Measurements from ENCODE around the gene SCNN1A.
"Not testable (repeated sequence)": the region's sequence is repeated elsewhere in the genome, so short reads cannot be mapped to it uniquely, and the experiment has no call there.

Gene SCNN1A

DNA sequence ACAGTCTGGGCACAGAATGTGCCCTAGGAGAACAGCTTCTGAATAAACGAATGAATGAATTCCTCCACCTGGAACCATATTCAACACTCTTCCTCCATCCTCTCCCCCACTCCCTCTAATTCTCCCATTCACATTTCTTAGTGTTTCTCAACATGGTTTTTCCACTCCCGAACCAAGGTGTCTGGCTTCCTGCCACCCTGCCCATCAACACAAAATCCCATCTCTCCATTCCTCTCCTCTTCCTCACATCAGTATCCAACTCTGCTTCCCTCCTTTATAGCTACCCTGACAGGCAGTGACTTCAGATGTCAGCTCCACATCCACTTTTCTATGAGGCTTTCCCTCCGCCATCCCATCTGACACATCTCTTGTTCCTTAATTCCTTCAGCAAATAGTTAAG, 36.4 kb downstream of the SCNN1A start:
- Histone ChIP-seq H3K4me3 (ENCODE audit: low read length) (no peak overlapping the region), H3K4me1 (ENCODE audit: control insufficient read depth, insufficient read depth, low read length) (peaks cover 81% of the 10 kb centered on the region)

DNA sequence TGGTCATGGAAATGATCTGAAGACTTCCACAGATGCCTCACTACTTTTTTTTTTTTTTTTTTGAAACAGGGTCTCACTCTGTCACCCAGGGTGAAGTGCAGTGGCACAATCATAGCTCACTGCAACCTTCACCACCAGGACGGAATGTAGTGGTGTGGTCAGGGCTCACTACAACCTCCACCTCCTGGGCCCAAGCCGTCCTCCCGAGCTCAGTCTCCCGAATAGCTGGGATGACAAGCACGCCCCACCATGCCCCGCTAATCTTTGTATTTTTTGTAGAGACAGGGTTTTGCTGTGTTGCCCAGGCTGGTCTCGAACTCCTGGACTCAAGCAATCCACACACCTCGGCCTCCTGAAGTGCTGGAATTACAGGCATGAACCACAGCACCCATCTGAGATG, 36.8 kb downstream of the SCNN1A start:
- Histone ChIP-seq H3K4me1 (ENCODE audit: control insufficient read depth, insufficient read depth, low read length) (peaks cover 81% of the 10 kb centered on the region), H3K9ac (ENCODE audit: low read length) (peak overlapping the region; percentile 99)
- H3K9me3 ChIP-seq (ENCODE audit: control insufficient read depth, low read length); H3K4me3 ChIP-seq (ENCODE audit: low read length); H3K27me3 ChIP-seq (ENCODE audit: control insufficient read depth, insufficient read depth, low read length); H3K36me3 ChIP-seq (ENCODE audit: control insufficient read depth, insufficient read depth, low read length): not testable (repeated sequence)

More for the DNA sequence above, 36.4 kb downstream of the SCNN1A start:
- Histone ChIP-seq H3K27me3 (ENCODE audit: control insufficient read depth, insufficient read depth, low read length) (no peaks in the 10 kb centered on the region), H3K9ac (ENCODE audit: low read length) (peak overlapping the region; percentile 99), H3K9me3 (ENCODE audit: control insufficient read depth, low read length) (no peaks in the 10 kb centered on the region), H3K36me3 (ENCODE audit: control insufficient read depth, insufficient read depth, low read length) (peaks cover 4% of the 10 kb centered on the region)

DNA sequence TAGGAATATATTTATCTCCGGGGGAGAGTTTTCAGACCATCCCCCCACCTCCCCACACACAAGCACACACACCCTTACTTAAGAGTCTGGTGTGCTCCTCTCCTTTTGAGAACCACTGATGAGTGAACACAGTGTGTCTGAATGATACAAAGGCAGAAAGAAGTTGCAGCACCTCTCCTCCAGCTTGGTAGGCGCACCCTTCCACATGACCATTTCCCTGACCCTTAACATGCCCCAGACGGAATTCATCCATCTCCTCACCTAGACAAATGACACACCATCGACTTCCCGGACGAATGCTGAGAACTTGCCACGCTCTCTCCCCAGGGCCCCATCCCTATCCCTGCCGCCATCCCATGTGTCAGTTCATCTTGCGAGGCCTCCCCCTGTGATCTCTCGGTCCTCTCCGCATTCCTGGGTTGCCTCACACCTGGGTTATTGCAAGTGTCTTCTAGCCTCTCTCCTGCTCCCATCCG, 37.4 kb downstream of the SCNN1A start:
- Histone ChIP-seq H3K4me1 (ENCODE audit: control insufficient read depth, insufficient read depth, low read length) (peaks cover 81% of the 10 kb centered on the region), H3K4me3 (ENCODE audit: low read length) (no peak overlapping the region), H3K27me3 (ENCODE audit: control insufficient read depth, insufficient read depth, low read length) (no peaks in the 10 kb centered on the region), H3K36me3 (ENCODE audit: control insufficient read depth, insufficient read depth, low read length) (peaks cover 9% of the 10 kb centered on the region), H3K9ac (ENCODE audit: low read length) (peak overlapping the region; percentile 83), H3K9me3 (ENCODE audit: control insufficient read depth, low read length) (no peaks in the 10 kb centered on the region)

DNA sequence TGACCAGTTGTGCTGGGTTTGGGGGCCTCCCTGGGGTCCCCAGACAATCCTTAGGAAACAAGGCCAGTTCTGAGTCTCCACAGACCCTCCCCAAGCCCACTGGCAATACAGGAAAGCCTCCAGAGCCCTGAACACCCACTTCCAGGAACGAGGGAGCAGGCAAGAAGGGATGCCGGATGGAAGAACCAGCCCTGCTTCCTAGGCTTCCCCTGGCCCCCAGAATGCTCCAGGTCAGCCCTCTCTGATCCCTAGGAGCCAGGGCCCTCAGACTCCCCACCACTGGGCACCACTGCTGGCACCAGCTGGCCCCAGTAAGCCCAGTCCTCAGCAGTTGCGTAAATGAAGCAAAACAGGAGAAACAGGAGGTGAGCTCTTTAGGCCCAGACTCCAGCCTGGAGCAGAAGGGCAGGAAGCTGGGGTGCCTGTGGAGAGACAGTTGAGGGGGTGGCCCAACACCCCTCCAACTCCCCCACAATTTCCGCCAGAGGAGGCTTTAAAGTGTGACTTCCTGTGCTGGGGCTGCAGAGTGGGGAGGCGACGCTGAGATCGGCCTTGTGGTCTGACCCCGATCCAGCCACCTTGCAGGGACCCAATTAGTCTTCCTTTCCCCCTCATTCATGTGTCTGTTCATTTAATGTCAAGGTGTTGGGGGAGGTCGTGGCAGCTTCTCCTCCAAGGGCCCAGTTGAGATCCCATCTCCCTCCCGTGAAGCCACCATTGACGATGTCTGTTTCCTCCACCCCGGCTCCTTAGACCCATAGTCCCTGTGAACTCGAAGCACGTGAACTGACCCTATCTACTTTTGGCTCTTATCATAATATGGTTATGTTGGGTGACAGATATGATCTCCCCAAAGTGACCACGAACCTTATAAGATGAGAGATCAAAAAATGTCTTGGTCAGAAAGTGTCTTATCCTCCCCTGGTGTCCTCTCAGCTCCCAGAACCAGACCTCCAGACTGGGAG, 38.2 kb downstream of the SCNN1A start:
- Histone ChIP-seq H3K36me3 (ENCODE audit: control insufficient read depth, insufficient read depth, low read length) (peaks cover 9% of the 10 kb centered on the region), H3K27me3 (ENCODE audit: control insufficient read depth, insufficient read depth, low read length) (no peaks in the 10 kb centered on the region), H3K4me1 (ENCODE audit: control insufficient read depth, insufficient read depth, low read length) (peaks cover 81% of the 10 kb centered on the region), H3K4me3 (ENCODE audit: low read length) (peak overlapping the region; percentile 23), H3K9ac (ENCODE audit: low read length) (peak overlapping the region; percentile 83), H3K9me3 (ENCODE audit: control insufficient read depth, low read length) (no peaks in the 10 kb centered on the region)

DNA sequence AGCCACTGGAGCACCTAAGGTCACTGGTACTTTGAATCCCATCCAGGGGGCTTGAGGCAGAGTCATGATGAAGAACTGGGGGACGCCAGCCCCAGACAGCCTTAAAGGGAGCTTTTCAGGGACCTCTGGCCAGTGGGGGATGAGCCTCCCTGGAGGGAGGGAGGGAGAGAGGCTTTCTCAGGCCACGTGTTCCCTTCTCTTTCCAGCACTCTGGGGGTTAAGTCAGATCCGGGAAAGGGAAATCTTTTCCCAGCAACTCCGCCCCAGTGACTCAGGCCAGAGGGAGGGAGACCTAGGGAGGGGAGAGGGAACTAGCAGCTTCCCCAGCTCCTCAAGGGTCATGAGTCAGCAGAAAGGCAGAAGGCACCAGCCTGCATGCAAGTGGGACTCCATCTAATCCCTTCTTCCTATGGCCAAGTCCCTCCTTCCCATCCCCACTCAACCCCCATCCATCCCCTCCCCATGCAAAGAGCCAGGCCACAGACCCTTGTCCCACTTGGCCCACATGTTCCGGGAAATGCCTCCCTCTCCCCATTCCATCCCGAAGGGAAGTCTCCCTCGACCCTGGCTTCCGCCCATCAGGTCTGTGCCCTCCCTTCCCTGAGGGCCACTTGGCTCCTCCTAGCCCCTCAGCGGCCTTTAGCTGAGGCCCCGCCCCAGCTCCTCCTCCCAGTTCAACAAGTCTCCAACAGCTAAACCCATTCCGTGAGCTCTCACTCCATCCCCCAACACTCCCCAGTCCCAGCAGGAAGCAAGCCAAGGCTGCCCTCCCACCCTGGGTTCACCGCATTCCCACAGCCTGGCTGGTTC, 39.1 kb downstream of the SCNN1A start:
- peaks cover 13% of the 10 kb centered on the region for H3K36me3 ChIP-seq (ENCODE audit: control insufficient read depth, insufficient read depth, low read length)
- H3K4me3 ChIP-seq (ENCODE audit: low read length) = peak overlapping the region; percentile 23
- H3K9me3 ChIP-seq (ENCODE audit: control insufficient read depth, low read length) = no peaks in the 10 kb centered on the region
- no peaks in the 10 kb centered on the region for H3K27me3 ChIP-seq (ENCODE audit: control insufficient read depth, insufficient read depth, low read length)
- peaks cover 84% of the 10 kb centered on the region for H3K4me1 ChIP-seq (ENCODE audit: control insufficient read depth, insufficient read depth, low read length)
- H3K9ac ChIP-seq (ENCODE audit: low read length) = peak overlapping the region; percentile 83

DNA sequence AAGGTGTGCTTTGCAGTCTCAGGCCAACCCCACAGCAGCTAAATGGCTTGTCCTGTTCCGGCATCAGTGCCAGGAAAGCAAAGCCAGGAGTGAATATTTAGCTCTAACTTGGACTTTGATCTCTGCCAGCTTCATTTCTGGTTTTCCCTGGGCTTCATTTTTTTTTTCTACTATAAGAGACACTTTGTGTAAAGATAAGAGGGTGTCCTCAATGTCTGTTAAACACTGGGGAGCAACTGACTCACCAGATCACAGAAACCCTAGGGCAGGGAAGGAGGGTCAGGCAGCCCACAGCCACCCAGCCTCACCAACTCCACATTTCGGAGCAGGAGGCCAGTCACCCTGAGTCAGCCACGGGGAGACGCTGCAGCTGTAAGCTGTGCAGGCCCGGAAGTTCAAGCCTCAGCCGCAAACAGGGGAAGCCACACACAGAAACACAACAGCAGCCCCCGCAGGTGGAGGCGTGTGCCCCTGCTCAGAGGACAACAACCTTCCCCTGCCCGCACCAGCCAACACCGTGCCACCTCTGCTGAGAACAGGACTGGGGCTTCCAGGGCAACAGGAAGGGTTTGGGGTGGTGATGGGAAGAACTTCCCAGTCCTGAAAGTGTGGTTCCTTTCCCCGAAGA, 39.8 kb downstream of the SCNN1A start:
- peak overlapping the region; percentile 23 for H3K4me3 ChIP-seq (ENCODE audit: low read length)

DNA sequence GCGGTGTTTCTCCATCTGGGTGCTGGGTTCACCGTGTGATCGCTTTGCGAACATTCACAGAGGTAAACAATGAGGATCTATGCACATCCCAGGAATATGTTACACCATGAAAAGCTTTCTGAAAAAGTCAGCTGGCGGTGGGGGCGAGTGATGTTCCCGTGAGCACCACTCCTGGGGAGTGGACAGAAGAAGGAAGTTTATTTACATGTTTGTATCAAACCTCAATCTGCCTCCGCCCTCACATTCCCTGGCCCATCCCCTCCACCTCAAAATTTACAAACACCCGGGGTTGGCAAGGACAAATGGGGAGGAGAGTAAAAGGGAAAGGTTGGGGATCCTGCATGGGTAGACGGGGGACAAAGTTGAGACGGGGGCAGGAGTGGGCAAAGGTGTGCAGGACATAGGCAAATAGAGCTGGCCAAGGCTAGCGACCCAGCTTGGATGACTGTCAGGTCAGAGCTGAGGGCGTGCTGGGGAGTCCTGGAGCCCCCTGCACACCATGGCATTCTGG, 40.4 kb downstream of the SCNN1A start:
- H3K4me1 ChIP-seq (ENCODE audit: control insufficient read depth, insufficient read depth, low read length) = peaks cover 88% of the 10 kb centered on the region
- peak overlapping the region; percentile 23 for H3K4me3 ChIP-seq (ENCODE audit: low read length)
- no peaks in the 10 kb centered on the region for H3K9me3 ChIP-seq (ENCODE audit: control insufficient read depth, low read length)
- no peaks in the 10 kb centered on the region for H3K27me3 ChIP-seq (ENCODE audit: control insufficient read depth, insufficient read depth, low read length)
- H3K9ac ChIP-seq (ENCODE audit: low read length) = peak overlapping the region; percentile 83
- peaks cover 24% of the 10 kb centered on the region for H3K36me3 ChIP-seq (ENCODE audit: control insufficient read depth, insufficient read depth, low read length)

More for the DNA sequence above, 39.8 kb downstream of the SCNN1A start:
- H3K27me3 ChIP-seq (ENCODE audit: control insufficient read depth, insufficient read depth, low read length) = no peaks in the 10 kb centered on the region
- no peaks in the 10 kb centered on the region for H3K9me3 ChIP-seq (ENCODE audit: control insufficient read depth, low read length)
- H3K36me3 ChIP-seq (ENCODE audit: control insufficient read depth, insufficient read depth, low read length) = peaks cover 18% of the 10 kb centered on the region
- H3K4me1 ChIP-seq (ENCODE audit: control insufficient read depth, insufficient read depth, low read length) = peaks cover 88% of the 10 kb centered on the region
- peak overlapping the region; percentile 83 for H3K9ac ChIP-seq (ENCODE audit: low read length)

DNA sequence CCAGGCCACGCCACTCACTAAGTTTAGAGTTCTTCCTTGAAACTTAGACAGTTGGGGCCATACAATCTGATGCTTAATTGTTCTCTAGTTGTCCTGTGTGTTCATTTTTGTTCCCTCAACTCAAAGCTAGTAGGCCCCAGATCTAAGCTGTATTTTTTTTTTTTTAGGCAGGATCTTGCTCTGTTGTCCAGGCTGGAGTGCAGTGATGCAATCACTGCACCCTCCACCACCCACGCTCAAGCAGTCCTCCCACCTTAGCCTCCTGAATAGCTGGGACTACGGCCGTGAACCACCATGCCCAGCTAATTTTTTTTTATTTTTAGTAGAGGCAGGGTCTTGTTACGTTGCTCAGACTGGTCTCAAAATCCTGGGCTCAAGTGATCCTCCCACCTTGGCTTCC, 41.0 kb downstream of the SCNN1A start:
- H3K4me1 ChIP-seq (ENCODE audit: control insufficient read depth, insufficient read depth, low read length) = peaks cover 82% of the 10 kb centered on the region
- H3K9me3 ChIP-seq (ENCODE audit: control insufficient read depth, low read length) = no peaks in the 10 kb centered on the region
- H3K4me3 ChIP-seq (ENCODE audit: low read length) = no peak overlapping the region
- H3K27me3 ChIP-seq (ENCODE audit: control insufficient read depth, insufficient read depth, low read length) = no peaks in the 10 kb centered on the region
- peaks cover 28% of the 10 kb centered on the region for H3K36me3 ChIP-seq (ENCODE audit: control insufficient read depth, insufficient read depth, low read length)
- H3K9ac ChIP-seq (ENCODE audit: low read length) = peak overlapping the region; percentile 83

DNA sequence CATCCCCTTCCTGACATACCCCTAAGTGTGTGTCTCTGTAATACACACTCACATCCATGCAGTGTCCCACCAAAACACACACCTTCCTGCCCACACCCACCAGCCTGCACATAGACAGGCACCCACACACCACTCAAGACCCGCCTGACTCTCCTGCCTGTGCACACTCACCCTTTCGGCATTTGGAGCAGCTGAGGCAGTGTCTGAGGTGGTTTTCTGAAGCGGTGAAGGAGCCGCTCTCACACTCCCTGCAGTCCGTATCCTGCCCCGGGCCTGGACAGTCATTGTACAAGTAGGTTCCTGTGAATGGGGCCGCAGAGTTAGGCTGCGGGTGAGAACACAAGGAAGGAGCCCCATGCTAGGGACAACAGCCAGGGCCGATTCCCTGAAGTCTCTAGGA, 41.8 kb downstream of the SCNN1A start:
- H3K4me3 ChIP-seq (ENCODE audit: low read length) = no peak overlapping the region
- H3K9ac ChIP-seq (ENCODE audit: low read length) = peak overlapping the region; percentile 83
- no peaks in the 10 kb centered on the region for H3K9me3 ChIP-seq (ENCODE audit: control insufficient read depth, low read length)
- no peaks in the 10 kb centered on the region for H3K27me3 ChIP-seq (ENCODE audit: control insufficient read depth, insufficient read depth, low read length)
- H3K4me1 ChIP-seq (ENCODE audit: control insufficient read depth, insufficient read depth, low read length) = peaks cover 74% of the 10 kb centered on the region
- peaks cover 33% of the 10 kb centered on the region for H3K36me3 ChIP-seq (ENCODE audit: control insufficient read depth, insufficient read depth, low read length)

DNA sequence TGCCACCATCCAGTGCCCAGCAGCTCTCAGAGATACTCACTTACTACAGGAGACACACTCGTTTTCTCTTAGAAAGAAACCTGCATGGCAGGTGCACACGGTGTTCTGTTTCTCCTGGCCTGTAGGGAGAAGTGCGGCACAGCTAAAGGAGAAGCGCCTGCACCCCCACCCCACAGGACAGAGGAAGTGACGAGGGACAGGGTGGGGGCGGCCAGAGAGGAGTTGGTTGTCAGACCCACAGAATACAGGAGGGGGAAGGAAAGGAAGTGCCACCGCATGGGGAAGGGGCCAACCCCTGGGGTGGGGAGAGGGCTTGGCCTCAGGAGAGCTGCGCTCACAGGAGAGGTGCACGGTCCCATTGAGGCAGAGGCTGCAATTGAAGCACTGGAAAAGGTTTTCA, 42.3 kb downstream of the SCNN1A start:
- Histone ChIP-seq H3K4me1 (ENCODE audit: control insufficient read depth, insufficient read depth, low read length) (peaks cover 68% of the 10 kb centered on the region), H3K9ac (ENCODE audit: low read length) (no peak overlapping the region), H3K4me3 (ENCODE audit: low read length) (no peak overlapping the region), H3K36me3 (ENCODE audit: control insufficient read depth, insufficient read depth, low read length) (peaks cover 37% of the 10 kb centered on the region), H3K9me3 (ENCODE audit: control insufficient read depth, low read length) (no peaks in the 10 kb centered on the region), H3K27me3 (ENCODE audit: control insufficient read depth, insufficient read depth, low read length) (no peaks in the 10 kb centered on the region)

DNA sequence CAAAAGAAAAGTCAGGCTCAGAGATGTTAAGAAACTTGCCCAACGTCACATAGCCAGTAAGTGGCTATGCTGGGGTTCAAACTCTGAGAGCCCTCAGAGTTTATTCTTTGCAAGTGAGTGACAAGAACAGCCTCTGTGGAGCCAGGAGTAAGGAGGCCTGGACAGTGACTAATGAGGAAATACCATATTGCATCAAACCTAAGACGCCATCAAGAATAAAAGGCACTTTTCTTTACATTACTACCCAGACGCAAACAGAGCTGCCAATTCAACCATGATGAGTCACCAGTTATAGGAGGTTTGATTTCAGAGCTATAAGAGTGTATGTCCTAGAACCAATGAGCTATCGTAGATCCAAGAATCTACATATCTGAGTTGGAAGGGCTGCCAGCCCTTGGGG, 42.9 kb downstream of the SCNN1A start:
- peaks cover 63% of the 10 kb centered on the region for H3K4me1 ChIP-seq (ENCODE audit: control insufficient read depth, insufficient read depth, low read length)
- H3K27me3 ChIP-seq (ENCODE audit: control insufficient read depth, insufficient read depth, low read length) = no peaks in the 10 kb centered on the region
- H3K9ac ChIP-seq (ENCODE audit: low read length) = no peak overlapping the region
- no peaks in the 10 kb centered on the region for H3K9me3 ChIP-seq (ENCODE audit: control insufficient read depth, low read length)
- peaks cover 42% of the 10 kb centered on the region for H3K36me3 ChIP-seq (ENCODE audit: control insufficient read depth, insufficient read depth, low read length)
- H3K4me3 ChIP-seq (ENCODE audit: low read length) = no peak overlapping the region

All from mucosa of stomach (tissue), 1 donor.